HG02763 (cell line): Measurements from ENCODE around the gene H1-8.
"Not testable (repeated sequence)": the region's sequence is repeated elsewhere in the genome, so short reads cannot be mapped to it uniquely, and the experiment has no call there.

Source experiments
- ATAC-seq: cut with Tn5 transposase; IDR thresholded peaks from one replicate; pipeline ENCODE4 v1.9.1; 2021; ENCODE audit warnings: mild to moderate bottlenecking, moderate library complexity; ENCODE audit not compliant: unreplicated experiment

Gene H1-8, protein sequence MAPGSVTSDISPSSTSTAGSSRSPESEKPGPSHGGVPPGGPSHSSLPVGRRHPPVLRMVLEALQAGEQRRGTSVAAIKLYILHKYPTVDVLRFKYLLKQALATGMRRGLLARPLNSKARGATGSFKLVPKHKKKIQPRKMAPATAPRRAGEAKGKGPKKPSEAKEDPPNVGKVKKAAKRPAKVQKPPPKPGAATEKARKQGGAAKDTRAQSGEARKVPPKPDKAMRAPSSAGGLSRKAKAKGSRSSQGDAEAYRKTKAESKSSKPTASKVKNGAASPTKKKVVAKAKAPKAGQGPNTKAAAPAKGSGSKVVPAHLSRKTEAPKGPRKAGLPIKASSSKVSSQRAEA

DNA sequence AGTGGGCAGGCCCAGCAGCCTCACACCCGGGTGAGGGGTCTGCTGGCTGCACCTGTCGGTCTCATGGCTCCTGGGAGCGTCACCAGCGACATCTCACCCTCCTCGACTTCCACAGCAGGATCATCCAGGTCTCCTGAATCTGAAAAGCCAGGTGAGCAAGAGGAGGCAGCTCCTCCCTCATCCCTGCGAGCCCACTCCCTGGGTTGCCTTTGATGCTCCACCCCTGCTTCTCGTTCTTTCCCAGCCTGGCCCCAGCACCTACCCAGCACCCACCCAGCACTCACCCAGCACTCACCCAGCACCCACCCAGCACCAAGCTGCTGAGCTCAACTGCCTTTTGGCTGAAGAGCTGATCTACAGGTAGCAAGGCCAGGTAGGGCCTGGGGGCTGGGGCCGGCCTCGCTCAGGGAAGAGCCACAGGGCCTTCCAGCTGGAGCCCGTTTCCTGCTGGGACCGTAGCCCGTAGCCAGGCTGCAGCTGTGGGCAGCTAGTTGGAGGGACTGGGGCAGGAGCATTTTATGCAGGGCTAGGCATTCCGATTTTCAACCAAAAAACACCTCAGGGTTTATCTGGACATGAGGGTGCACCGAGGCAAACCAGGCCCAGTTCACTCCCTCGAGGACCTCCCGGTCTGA, at the start of gene H1-8:
H1-8 (plus strand) TSS at position 20 of the 635 bp plus-strand sequence; CDS start at position 64, 44 bp downstream.
- ATAC-seq = no peak

DNA sequence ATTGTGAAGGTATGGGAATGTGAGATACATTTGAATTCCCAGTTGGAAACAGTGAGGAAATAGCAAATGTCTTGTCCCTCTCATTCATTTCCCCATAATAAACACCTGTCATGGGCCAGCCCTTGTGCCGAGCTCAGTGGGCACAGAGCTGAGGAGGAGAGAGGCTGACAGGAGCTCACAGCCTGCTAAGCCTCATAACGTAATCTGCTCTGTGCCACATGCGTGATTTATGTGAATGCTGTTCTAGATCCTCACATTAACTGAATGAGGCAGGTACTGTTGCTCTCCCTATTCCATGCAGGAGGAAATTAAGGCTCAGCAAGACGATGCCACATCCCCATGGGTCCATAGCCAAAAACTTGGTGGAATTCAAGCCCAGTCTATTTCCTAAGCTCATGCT, 49.8 kb upstream of the H1-8 start:
- ATAC-seq = no peak

DNA sequence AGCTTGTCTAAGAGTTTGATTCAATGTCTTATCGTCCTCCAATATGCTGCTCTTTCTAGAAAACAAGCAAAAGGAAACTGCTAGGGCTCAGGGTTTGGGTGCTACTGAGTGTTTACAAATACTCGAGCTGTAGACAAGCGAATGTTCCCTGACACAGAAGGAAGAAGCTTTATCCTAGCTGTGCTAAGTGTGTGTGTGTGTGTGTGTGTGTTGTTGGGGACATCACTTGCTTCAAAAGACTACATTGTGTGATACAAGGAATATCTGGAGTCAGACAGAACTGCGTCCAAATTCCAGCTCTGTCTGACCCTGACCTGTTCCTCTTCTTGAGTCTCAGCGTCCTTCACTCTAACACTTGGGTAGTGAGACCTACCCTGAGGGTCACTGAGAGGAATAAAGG, 48.5 kb upstream of the H1-8 start:
- not testable (repeated sequence) for ATAC-seq

DNA sequence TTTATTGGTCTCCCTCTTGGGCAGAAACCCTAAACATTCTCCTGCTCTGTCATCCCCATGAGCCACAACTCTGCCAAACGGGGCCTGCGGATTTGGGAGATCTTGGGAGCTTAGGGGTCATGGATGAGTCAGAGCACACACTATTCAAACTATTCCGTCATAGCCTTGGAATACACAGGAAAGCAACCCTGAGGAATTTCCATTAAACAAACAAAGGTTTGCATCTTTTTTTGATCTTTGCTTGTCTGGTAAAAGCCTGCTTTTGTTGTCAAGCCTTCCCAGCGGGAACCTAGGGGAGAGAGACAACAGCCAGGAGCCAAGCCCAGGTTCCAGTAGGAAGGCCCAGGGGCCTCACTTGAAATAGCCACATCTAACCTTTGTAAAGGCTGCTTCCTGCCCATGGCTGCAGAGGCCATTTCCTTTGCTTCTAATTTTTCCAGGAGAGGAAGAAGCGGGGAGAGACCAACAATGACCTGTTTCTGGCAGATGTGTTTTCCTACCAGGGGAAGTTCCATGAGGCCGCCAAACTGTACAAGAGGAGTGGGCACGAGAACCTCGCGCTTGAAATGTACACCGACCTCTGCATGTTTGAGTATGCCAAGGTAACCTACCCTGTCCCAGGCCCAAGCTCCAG, 47.9 kb upstream of the H1-8 start:
- not testable (repeated sequence) for ATAC-seq

DNA sequence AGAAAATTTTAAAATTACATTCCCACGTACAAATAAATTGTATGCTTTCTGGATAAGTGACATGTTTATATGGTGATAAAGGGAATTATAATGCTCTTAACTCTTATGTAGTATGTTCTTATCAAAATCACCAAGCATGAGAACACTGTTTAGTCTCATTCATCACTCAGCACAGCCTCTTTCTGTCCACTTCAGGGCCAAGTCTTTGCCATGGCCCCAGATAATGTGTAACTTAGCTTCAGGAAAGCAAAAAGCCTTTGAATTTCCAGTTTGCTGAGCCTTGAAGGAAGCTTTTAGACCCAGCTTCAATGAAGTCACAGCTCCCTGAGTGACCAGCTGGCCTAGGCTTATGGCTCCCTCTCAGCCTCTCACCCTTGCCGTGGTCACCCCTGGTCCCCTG, 45.1 kb upstream of the H1-8 start:
- not testable (repeated sequence) for ATAC-seq

DNA sequence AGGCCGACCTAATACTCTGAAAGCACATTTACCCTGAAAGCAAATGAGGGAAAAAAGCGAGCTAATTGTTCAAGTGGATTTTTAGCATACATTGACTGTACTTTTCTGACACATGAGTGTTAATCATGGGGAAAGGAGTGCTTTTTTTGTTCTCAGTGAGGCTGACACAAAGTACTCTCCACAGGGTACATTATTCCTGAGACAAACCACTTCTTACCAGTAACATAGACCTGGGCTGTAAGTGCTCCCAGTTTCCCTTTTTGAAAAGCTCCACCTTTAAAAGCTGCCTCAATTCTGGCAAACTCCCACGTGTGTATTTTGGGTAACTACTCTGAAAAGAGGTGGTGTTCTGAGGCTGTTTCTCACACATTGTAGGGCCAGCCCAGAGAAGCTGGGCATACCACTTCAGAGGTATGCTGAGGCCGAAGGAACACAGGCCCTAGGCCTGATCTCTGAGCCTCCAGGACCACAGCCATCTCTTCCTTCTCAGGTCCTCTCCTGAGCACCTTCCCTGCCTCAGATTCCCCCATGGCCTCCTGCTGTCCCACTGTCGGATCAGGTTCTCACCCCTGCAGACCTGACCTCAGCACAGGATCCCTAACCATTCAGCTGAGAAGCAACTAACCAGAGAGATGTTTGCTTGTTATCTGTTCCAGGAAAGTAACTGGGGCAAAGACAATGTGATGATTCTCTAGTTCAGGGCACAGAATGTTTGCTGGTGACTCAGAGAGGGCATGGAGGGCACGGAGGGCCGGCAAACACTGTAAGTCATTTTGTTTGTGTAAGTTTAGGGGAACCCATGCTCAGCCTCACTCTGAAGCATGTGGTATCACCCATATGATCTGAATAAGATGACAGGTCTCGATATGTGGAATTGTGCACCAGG, 44.1 kb upstream of the H1-8 start:
- not testable (repeated sequence) for ATAC-seq

DNA sequence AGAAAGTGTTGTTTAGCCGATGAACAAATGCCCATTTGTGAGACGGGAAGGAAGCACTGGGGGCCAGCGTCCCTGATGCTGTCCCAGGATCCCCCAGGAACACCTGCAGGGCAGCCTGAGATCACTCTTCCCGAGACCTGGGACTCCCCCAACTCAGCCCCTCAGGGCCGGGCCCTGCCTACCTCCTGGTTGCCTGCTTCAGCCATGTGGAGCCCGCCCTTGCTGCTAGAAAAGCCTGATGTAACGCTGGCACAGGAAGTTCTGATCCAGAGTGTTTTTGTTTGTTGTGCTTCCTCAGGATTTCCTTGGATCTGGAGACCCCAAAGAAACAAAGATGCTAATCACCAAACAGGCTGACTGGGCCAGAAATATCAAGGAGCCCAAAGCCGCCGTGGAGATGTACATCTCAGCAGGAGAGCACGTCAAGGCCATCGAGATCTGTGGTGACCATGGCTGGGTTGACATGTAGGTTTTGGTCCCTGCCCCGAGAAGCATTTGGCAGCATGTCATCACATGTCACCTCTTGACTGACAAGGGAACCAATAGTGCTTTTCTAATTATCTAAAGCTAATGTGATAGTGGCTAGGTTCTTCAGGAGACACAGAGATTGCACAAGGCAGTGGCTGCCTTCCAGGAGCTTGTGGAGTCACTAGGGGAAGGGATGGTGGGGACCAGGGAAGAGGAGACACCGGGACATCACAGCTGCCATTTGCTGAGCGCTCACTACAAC, 43.2 kb upstream of the H1-8 start:
- not testable (repeated sequence) for ATAC-seq

DNA sequence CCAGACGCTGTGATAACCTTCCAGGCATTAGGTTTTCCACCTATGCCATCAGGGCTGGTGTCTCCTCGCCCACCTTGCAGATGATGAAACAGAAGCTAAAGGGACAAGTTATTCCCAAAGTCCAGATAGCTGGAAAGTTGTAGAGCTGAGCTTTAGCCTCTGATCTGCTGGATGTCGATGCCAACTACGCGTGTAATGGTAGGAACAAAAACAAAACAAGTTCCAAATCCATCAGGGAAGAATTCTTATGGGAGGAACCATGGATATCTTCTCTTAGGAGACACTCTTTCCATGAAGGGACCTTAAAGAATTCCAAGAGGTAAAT, 42.7 kb upstream of the H1-8 start:
- ATAC-seq = no peak

DNA sequence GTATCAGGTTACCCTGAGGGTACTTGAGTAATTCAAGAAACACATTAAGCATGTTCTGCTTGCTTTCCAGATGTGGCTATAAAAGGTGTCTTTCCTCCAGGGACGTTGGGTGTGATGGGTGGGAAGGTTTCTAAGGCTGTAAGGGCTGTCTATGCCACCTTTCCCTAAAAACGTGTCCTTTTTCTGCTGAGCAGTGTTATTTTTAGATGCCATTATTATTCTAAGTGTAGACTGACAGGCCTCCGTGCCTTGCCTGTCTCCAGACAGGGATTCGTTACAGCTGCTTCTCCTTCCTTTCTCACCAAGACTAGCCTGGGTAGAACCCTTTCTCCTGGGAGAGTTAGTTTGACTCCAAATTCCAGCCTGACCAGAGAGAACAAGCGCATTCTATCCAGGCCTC, 41.3 kb upstream of the H1-8 start:
- ATAC-seq = no peak

DNA sequence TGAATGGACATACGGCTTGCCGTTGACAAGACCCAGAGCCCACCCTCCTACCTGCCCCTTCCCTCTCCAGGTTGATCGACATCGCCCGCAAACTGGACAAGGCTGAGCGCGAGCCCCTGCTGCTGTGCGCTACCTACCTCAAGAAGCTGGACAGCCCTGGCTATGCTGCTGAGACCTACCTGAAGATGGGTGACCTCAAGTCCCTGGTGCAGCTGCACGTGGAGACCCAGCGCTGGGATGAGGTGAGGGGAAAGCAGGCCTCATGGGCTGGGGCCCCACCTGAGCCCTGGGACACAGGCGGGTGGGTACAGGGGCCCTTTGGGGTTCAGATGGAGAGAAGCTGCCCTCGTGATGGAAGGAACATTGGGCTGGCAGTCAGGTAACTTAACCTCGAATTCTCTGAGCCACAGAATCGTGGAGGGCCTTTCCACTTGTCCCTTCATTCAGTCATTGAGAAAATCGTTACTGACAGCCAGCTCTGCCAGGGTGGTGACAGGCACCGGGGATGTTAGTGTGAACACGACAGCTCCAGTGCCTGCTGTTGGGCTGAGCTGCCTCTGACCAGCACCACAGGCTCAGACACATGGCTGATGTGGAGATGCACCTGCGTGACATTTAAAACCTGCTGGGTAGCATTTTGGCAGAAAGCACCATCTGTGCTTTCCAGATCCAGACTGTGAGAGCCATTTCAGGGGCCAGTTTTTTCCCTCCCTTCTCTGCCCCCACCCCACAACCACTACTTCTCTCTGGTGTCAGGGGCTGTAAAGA, 40.1 kb upstream of the H1-8 start:
- ATAC-seq = no peak

DNA sequence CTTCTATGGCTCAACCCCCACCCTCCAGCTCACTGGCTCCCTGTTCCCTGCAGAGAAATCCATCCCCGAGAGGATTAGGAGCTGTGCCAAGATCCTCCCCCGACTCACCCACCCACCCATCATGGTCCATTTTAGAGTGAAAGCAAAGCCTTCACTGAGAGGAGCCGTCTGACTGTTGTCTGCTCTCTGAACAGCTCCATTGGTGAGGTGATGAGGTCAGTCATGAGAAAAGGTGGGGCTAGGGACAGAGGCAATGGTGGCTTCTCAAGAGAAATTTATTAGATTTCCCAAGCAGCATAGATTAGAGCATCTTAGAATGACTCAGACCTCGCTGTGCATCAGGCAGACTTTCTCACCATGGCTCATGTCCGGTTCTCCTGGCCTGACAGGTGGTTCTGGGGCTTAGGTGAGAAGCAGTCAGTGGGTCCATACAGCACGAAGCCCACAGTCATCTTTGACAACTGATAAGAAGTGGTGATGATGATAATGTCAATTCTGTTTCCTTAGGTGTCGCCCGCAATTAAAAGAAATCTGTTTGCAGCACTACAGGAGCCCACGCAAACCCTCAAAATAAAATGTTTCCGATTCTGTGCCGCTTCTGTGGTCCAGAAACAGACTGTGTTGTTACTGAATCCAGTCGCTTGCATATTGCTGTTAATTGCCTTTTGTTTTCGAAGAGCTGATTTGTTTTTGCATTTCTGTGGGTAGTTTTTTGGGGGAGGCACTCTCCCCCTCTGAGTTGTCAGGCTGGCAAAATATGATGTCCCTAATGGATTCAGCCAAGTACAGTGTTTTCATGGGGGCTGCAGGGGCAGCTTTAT, 39.3 kb upstream of the H1-8 start:
- no peak for ATAC-seq

DNA sequence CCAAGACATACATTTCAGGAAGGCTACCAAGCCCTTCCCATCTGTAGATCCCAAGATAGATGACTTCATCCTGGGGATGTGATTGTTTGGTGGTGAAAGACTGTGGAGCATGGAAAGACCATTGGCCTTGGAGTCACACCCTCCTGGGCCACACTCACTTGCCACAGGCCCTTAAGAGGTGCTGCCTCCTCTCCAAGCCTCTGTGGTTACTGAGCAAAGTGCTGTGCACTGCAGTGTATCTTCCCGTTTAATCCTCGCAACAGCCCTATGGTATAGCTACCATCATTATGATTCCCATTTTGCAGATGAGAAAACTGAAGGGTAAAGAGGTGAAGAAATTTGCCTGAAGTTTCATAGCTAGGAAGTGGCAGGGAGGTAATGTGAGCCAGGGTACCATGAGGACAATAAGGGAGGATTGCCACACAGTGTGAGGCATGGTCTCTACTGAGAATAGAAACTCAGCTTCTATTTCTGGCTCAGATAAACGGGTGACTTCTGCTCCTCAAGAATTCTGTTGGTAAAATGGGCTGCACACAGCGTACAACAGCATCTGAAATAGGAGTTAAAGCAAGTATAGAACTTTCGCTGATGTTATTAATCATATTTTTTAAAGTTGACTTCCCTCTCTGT, 38.4 kb upstream of the H1-8 start:
- ATAC-seq = no peak

DNA sequence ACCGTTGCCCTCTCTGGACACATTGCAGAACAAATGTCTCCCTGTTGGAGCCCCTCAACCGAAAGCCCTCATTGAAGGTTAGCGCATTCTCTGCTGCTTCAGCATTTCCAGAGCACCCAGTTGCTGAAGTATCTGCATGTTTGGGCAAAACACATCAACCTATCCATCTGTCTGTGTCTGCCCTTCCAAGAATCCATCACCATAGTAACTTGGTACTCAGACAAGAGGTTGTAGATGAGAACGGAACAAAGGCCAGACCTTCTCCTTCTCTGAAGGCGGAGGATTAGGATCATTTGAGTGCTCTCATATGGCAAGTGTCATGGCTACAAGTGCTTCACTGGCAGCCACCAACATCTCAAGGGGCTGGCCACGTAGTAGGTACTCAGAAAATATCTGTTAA, 37.6 kb upstream of the H1-8 start:
- no peak for ATAC-seq

DNA sequence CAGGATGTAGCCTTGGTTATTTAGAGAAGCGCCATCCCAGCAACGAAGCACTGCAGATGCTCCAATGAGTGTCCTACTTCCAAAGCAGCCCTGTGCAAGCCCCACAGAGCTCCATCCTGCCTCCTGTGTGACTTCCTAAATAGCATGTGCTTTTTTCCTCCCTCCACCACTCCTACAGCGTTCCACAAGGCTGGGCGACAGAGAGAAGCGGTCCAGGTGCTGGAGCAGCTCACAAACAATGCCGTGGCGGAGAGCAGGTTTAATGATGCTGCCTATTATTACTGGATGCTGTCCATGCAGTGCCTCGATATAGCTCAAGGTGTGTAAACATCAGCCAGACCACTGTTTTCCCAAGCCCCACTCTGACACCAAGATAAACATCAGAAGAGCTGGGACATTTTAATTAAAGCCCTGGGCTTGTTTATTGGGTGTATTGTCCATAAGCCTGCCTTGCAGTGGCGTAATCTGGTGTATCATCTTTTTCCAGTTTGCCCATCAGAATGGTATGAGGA, 36.7 kb upstream of the H1-8 start:
- no peak for ATAC-seq

DNA sequence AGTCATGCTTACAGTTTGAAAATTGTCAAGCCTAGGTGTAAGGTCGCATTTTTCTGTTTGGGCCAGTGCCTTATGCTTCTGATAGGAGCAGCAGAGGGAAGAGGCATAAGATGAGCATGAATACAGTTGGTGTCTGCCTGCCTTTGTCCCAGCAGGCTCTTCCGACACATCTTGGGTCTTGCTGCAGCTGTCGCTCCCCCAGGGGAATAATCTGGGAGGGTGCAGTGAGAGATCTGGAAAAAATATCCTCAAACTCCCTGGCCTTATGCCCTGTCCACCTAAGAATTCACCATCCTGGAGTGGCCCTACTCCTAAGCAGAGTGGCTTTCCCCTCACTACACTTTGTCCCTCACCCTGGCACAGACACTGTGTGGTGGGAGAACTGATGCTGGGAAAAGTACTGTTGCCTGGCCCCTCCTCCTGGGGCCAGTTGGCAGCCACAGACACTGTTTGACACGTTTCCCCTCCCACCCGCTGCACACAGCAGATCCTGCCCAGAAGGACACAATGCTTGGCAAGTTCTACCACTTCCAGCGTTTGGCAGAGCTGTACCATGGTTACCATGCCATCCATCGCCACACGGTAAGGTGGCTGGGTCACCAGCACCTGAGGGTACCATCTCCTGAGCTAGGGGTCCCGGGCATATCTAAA, 35.7 kb upstream of the H1-8 start:
- no peak for ATAC-seq

DNA sequence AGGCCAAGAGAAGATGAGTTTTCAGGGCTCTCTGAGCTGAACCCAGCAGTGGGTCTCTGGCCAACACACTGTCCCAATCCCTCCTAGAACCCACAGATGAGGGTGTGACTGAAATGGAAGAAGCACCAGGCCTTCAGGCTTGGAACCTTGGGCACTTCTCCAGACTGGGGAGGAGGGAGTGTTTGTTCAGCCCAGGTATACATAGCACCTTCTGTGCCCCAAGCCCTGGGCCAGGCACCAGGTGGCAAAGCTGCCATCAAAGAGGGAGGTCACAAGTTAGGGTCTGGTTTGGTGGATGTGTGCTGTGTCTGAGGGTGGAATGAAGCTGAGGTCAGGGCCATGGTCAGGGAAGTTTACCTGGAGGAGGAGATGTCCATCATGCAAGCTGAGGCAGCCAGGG, 30.4 kb upstream of the H1-8 start:
- ATAC-seq = no peak

DNA sequence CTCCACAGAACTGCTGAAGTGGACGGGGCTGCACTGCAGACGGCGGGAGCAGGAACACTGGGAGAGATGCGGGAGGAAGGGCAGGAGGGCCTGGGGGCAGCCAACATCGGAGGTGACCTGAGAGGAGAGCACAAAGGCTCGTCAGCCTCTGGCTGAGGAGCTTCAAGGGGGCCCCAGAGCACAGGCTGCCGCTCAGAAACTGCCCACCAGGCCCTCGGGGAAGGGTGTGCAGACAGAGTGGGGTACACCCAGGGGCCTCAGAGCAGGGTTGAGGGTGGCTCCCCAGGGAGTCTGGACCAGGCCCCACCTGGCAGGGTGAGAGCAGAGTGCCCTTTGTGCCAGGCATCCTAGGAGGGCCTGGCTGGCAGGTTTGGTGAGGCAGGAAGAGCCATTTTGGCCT, 29.3 kb upstream of the H1-8 start:
- ATAC-seq = no peak

DNA sequence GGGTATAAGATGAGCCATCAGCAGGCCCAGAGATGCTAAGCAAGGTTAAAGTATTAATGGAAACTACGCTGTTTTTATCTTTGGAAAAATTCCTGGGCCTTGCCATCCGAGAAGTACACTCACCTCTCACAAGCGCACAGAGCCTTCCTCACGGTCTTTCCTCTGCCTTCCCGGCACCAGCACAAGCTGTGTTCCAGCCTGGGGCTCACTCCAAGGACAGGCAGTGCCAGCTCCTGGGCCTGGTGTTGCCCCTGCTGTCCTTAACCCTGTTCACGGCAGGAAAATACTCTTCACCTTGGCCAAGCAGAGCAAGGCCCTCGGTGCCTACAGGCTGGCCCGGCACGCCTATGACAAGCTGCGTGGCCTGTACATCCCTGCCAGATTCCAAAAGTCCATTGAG, 28.9 kb upstream of the H1-8 start:
- ATAC-seq = no peak
